Islet precursor cell (in vitro differentiated cells): ENCODE results near the gene PDGFD.
A peak's percentile ranks its signal among the peaks of the same experiment; 100 is the strongest.

ENCODE experiments used
- DNase-seq: peaks from one replicate; pipeline ENCODE4 v3.0.0-alpha.2; 2018

PDGFD gene

GRCh38 chr11:104164028-104164520, at the start of gene PDGFD:
Gene PDGFD, minus strand, starts transcription at chr11:104164147.
- DNase-seq, result peak; percentile 95

GRCh38 chr11:104206936-104207335, 43.0 kb upstream of the PDGFD start:
- no peak for DNase-seq

GRCh38 chr11:104205838-104206237, 41.9 kb upstream of the PDGFD start:
- DNase-seq, result no peak

GRCh38 chr11:104200688-104201087, 36.7 kb upstream of the PDGFD start:
- DNase-seq, result no peak

- no peak for DNase-seq
Measured at GRCh38 chr11:104199053-104199452, 35.1 kb upstream of the PDGFD start.

- DNase-seq, result no peak
Measured at GRCh38 chr11:104198576-104198975, 34.6 kb upstream of the PDGFD start.

GRCh38 chr11:104191124-104191523, 27.2 kb upstream of the PDGFD start:
- DNase-seq, result no peak

GRCh38 chr11:104183593-104183992, 19.6 kb upstream of the PDGFD start:
- no peak for DNase-seq

GRCh38 chr11:104175769-104176168, 11.8 kb upstream of the PDGFD start:
- no peak for DNase-seq

- no peak for DNase-seq
Measured at GRCh38 chr11:104169091-104169490, 5.1 kb upstream of the PDGFD start.

GRCh38 chr11:104165014-104165413, 1.1 kb upstream of the PDGFD start:
- DNase-seq, result peak; percentile 60

- peak; percentile 63 for DNase-seq
Measured at GRCh38 chr11:104163100-104164027, 583 bp downstream of the PDGFD start.

- no peak for DNase-seq
Measured at GRCh38 chr11:104161751-104162450, 2.0 kb downstream of the PDGFD start.

- DNase-seq, result no peak
Measured at GRCh38 chr11:104159356-104159755, 4.6 kb downstream of the PDGFD start.

GRCh38 chr11:104155375-104155774, 8.6 kb downstream of the PDGFD start:
- DNase-seq, result no peak

- no peak for DNase-seq
Measured at GRCh38 chr11:104154296-104154695, 9.7 kb downstream of the PDGFD start.

GRCh38 chr11:104152941-104153505, 10.9 kb downstream of the PDGFD start:
- no peak for DNase-seq

GRCh38 chr11:104151404-104152204, 12.3 kb downstream of the PDGFD start:
- DNase-seq, result no peak

GRCh38 chr11:104148706-104149105, 15.2 kb downstream of the PDGFD start:
- DNase-seq, result no peak

- DNase-seq, result no peak
Measured at GRCh38 chr11:104148074-104148473, 15.9 kb downstream of the PDGFD start.

GRCh38 chr11:104146943-104147342, 17.0 kb downstream of the PDGFD start:
- DNase-seq, result no peak

- no peak for DNase-seq
Measured at GRCh38 chr11:104146421-104146820, 17.5 kb downstream of the PDGFD start.

GRCh38 chr11:104145062-104145461, 18.9 kb downstream of the PDGFD start:
- DNase-seq, result no peak
